Measurements from ENCODE around the gene SNRK.

Gene SNRK

DNA sequence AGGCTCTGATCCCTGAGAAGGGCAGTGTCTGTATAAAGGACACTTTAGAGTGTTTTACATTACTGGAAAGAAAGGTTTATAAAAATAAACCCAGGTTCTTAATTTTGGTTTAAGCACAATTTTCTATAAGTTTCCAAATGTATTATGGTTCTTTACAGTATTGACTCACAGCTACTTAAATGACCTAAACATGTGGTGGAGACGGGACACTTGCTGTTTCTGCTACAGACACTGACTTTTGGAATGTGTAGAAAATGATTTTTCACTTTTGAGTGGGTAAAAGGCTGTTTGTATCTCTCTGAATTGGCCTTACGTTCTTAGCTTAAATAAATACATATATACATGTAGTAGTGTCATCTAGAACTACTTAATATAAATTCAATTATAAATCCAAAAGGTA, 55.4 kb downstream of the SNRK start:
- Histone ChIP-seq H3K9me3 (ENCODE audit: control insufficient read depth, insufficient read depth, low read depth, low read length) (no peaks in the 10 kb centered on the region), H3K36me3 (ENCODE audit: control insufficient read depth in 2 of 2, insufficient read depth in 1 of 2, low read length in 2 of 2) (peaks cover 0 to 72% of the 10 kb centered on the region in 2 experiments; a peak in 1 of 3 replicates)
- TF ChIP-seq, protein P1, sequence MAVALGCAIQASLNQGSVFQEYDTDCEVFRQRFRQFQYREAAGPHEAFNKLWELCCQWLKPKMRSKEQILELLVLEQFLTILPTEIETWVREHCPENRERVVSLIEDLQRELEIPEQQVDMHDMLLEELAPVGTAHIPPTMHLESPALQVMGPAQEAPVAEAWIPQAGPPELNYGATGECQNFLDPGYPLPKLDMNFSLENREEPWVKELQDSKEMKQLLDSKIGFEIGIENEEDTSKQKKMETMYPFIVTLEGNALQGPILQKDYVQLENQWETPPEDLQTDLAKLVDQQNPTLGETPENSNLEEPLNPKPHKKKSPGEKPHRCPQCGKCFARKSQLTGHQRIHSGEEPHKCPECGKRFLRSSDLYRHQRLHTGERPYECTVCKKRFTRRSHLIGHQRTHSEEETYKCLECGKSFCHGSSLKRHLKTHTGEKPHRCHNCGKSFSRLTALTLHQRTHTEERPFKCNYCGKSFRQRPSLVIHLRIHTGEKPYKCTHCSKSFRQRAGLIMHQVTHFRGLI (tag by site-specific recombination; IDR thresholded peaks at IDR 0.05): no peak
- TF ChIP-seq, protein P2, sequence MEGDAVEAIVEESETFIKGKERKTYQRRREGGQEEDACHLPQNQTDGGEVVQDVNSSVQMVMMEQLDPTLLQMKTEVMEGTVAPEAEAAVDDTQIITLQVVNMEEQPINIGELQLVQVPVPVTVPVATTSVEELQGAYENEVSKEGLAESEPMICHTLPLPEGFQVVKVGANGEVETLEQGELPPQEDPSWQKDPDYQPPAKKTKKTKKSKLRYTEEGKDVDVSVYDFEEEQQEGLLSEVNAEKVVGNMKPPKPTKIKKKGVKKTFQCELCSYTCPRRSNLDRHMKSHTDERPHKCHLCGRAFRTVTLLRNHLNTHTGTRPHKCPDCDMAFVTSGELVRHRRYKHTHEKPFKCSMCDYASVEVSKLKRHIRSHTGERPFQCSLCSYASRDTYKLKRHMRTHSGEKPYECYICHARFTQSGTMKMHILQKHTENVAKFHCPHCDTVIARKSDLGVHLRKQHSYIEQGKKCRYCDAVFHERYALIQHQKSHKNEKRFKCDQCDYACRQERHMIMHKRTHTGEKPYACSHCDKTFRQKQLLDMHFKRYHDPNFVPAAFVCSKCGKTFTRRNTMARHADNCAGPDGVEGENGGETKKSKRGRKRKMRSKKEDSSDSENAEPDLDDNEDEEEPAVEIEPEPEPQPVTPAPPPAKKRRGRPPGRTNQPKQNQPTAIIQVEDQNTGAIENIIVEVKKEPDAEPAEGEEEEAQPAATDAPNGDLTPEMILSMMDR (tag by site-specific recombination; IDR thresholded peaks at IDR 0.05): no peak
- no peak for TF ChIP-seq ZNF138 (tag by site-specific recombination; IDR thresholded peaks at IDR 0.05; ENCODE audit: borderline replicate concordance)
- no peak for TF ChIP-seq ZNF664 (tag by site-specific recombination; IDR thresholded peaks at IDR 0.05)
- TF ChIP-seq ZFP69B (tag by site-specific recombination; IDR thresholded peaks at IDR 0.05): no peak
- TF ChIP-seq, protein P3, sequence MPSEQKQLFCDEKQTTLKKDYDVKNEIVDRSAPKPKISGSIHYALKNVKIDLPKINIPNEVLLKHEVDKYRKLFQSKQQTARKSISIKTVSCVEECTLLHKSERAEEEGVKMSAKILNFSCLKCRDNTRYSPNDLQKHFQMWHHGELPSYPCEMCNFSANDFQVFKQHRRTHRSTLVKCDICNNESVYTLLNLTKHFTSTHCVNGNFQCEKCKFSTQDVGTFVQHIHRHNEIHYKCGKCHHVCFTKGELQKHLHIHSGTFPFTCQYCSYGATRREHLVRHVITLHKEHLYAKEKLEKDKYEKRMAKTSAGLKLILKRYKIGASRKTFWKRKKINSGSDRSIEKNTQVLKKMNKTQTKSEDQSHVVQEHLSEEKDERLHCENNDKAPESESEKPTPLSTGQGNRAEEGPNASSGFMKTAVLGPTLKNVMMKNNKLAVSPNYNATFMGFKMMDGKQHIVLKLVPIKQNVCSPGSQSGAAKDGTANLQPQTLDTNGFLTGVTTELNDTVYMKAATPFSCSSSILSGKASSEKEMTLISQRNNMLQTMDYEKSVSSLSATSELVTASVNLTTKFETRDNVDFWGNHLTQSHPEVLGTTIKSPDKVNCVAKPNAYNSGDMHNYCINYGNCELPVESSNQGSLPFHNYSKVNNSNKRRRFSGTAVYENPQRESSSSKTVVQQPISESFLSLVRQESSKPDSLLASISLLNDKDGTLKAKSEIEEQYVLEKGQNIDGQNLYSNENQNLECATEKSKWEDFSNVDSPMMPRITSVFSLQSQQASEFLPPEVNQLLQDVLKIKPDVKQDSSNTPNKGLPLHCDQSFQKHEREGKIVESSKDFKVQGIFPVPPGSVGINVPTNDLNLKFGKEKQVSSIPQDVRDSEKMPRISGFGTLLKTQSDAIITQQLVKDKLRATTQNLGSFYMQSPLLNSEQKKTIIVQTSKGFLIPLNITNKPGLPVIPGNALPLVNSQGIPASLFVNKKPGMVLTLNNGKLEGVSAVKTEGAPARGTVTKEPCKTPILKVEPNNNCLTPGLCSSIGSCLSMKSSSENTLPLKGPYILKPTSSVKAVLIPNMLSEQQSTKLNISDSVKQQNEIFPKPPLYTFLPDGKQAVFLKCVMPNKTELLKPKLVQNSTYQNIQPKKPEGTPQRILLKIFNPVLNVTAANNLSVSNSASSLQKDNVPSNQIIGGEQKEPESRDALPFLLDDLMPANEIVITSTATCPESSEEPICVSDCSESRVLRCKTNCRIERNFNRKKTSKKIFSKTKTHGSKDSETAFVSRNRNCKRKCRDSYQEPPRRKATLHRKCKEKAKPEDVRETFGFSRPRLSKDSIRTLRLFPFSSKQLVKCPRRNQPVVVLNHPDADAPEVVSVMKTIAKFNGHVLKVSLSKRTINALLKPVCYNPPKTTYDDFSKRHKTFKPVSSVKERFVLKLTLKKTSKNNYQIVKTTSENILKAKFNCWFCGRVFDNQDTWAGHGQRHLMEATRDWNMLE (tag by site-specific recombination; conservative IDR thresholded peaks at IDR 0.05; ENCODE audit: low read depth): no peak
- no peak for TF ChIP-seq ZNF335 (tag by site-specific recombination; conservative IDR thresholded peaks at IDR 0.05)
- TF ChIP-seq, protein P4, sequence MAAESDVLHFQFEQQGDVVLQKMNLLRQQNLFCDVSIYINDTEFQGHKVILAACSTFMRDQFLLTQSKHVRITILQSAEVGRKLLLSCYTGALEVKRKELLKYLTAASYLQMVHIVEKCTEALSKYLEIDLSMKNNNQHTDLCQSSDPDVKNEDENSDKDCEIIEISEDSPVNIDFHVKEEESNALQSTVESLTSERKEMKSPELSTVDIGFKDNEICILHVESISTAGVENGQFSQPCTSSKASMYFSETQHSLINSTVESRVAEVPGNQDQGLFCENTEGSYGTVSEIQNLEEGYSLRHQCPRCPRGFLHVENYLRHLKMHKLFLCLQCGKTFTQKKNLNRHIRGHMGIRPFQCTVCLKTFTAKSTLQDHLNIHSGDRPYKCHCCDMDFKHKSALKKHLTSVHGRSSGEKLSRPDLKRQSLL (tag by site-specific recombination; IDR thresholded peaks at IDR 0.05): no peak
- TF ChIP-seq ZBTB48 (tag by site-specific recombination; IDR thresholded peaks at IDR 0.05): no peak
- TF ChIP-seq ZNF596 (tag by site-specific recombination; IDR thresholded peaks at IDR 0.05): no peak
- no peak for TF ChIP-seq ZNF76 (tag by site-specific recombination; IDR thresholded peaks at IDR 0.05; ENCODE audit: borderline replicate concordance, low read depth)
- TF ChIP-seq, protein P5, sequence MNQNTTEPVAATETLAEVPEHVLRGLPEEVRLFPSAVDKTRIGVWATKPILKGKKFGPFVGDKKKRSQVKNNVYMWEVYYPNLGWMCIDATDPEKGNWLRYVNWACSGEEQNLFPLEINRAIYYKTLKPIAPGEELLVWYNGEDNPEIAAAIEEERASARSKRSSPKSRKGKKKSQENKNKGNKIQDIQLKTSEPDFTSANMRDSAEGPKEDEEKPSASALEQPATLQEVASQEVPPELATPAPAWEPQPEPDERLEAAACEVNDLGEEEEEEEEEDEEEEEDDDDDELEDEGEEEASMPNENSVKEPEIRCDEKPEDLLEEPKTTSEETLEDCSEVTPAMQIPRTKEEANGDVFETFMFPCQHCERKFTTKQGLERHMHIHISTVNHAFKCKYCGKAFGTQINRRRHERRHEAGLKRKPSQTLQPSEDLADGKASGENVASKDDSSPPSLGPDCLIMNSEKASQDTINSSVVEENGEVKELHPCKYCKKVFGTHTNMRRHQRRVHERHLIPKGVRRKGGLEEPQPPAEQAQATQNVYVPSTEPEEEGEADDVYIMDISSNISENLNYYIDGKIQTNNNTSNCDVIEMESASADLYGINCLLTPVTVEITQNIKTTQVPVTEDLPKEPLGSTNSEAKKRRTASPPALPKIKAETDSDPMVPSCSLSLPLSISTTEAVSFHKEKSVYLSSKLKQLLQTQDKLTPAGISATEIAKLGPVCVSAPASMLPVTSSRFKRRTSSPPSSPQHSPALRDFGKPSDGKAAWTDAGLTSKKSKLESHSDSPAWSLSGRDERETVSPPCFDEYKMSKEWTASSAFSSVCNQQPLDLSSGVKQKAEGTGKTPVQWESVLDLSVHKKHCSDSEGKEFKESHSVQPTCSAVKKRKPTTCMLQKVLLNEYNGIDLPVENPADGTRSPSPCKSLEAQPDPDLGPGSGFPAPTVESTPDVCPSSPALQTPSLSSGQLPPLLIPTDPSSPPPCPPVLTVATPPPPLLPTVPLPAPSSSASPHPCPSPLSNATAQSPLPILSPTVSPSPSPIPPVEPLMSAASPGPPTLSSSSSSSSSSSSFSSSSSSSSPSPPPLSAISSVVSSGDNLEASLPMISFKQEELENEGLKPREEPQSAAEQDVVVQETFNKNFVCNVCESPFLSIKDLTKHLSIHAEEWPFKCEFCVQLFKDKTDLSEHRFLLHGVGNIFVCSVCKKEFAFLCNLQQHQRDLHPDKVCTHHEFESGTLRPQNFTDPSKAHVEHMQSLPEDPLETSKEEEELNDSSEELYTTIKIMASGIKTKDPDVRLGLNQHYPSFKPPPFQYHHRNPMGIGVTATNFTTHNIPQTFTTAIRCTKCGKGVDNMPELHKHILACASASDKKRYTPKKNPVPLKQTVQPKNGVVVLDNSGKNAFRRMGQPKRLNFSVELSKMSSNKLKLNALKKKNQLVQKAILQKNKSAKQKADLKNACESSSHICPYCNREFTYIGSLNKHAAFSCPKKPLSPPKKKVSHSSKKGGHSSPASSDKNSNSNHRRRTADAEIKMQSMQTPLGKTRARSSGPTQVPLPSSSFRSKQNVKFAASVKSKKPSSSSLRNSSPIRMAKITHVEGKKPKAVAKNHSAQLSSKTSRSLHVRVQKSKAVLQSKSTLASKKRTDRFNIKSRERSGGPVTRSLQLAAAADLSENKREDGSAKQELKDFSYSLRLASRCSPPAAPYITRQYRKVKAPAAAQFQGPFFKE (tag by site-specific recombination; IDR thresholded peaks at IDR 0.05; ENCODE audit: borderline replicate concordance): no peak
- TF ChIP-seq GLI2 (tag by site-specific recombination; IDR thresholded peaks at IDR 0.05; ENCODE audit: borderline replicate concordance, low read depth): no peak
- TF ChIP-seq ZNF157 (tag by site-specific recombination; IDR thresholded peaks at IDR 0.05): no peak

More for the DNA sequence above, 55.4 kb downstream of the SNRK start:
- CTCF ChIA-PET: no interaction called here
- Histone ChIP-seq H3K27ac (ENCODE audit: extremely low read depth, low read depth, low read length) (no peak overlapping the region), H3K4me3 (ENCODE audit: low read depth, low read length) (no peak overlapping the region), H3K4me1 (ENCODE audit: control insufficient read depth, insufficient read depth, low read length) (no peaks in the 10 kb centered on the region)
- POLR2A ChIA-PET: no interaction called here

Measured in HEK293 (cell line).